Measurements from ENCODE around the gene CXCL17. TPM values are rescaled to one million over a fixed set of nuclear protein-coding genes. Genes with fewer than 3 reads are reported as not detected.

CXCL17 gene
- total RNA-seq, 1 experiment from 2014 or later = 0.98 TPM

DNA sequence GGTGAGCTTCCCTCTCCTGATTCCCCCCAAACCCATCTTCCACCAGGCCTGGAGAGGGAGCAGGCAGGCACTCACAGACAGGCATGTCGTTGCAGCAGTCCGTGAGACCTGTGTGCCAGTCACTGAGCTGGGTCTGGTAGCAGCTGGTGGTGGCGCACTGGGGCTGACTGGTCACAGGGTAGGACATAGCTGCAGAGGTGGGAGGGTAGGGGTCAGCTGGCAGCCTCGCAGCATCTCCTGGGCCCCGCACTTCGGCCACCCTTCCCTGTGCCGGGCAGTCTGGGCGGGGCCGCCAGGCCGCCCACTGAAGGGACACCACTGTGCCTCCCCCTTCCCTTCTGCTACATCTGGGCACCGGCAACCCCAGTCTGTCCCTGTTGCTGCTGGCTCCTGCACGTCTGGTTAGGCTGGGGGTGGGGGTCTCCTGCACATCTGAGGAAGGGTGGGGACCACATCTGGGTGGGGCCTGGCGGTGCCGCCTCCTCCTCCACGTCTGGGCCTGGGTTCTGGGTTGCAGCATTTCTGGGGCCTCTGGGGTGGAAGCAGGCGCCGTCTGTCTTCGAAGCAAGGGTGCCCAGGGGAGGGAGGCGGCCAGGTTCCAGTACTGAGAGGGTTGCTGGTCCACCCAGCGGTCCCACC is 53.8 kb downstream of the CXCL17 start:
- Histone ChIP-seq H3K27ac (ENCODE audit: low read length) (no peak overlapping the region), H3K36me3 (ENCODE audit: low read depth, low read length) (no peaks in the 10 kb centered on the region), H3K27me3 (ENCODE audit: low read length) (no peaks in the 10 kb centered on the region), H2AFZ (ENCODE audit: low read length) (no peak overlapping the region), H3K4me3 (ENCODE audit: low read length) (no peak overlapping the region), H3K79me2 (ENCODE audit: low read length) (no peaks in the 10 kb centered on the region), H3K4me2 (ENCODE audit: low read length) (no peak overlapping the region), H3K4me1 (ENCODE audit: insufficient read depth, low read length) (peaks cover 4% of the 10 kb centered on the region; the same call in 1 of the 2 replicates), H3F3A (ENCODE audit: low read length, unreplicated experiment) (no peaks in the 10 kb centered on the region), H3K9me2 (replicated peaks; ENCODE audit: low read length) (no peaks in the 10 kb centered on the region), H4K20me1 (ENCODE audit: low read length) (no peaks in the 10 kb centered on the region), H3K9me3 (ENCODE audit: low read length) (no peaks in the 10 kb centered on the region), H3K9ac (ENCODE audit: low read length) (no peak overlapping the region)
- ChIA-PET POLR2A (ENCODE audit: unreplicated experiment) (no interaction called here), CTCF (no interaction called here)
- TF ChIP-seq EZH2phosphoT487 (IDR thresholded peaks at IDR 0.05; ENCODE audit: borderline replicate concordance, low read length) = no peak
- no peak for TF ChIP-seq EZH2 (IDR thresholded peaks at IDR 0.05; ENCODE audit: low read length, unreplicated experiment)
- TF ChIP-seq, protein P1, sequence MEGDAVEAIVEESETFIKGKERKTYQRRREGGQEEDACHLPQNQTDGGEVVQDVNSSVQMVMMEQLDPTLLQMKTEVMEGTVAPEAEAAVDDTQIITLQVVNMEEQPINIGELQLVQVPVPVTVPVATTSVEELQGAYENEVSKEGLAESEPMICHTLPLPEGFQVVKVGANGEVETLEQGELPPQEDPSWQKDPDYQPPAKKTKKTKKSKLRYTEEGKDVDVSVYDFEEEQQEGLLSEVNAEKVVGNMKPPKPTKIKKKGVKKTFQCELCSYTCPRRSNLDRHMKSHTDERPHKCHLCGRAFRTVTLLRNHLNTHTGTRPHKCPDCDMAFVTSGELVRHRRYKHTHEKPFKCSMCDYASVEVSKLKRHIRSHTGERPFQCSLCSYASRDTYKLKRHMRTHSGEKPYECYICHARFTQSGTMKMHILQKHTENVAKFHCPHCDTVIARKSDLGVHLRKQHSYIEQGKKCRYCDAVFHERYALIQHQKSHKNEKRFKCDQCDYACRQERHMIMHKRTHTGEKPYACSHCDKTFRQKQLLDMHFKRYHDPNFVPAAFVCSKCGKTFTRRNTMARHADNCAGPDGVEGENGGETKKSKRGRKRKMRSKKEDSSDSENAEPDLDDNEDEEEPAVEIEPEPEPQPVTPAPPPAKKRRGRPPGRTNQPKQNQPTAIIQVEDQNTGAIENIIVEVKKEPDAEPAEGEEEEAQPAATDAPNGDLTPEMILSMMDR (conservative IDR thresholded peaks at IDR 0.05; ENCODE audit: low read depth, low read length) = no peak
- no TSS peak for BruUV-seq (replicated peaks)
- ATAC-seq (no peak), DNase-seq (no peak)
- intact Hi-C loops (cut with micrococcal nuclease) = no loop called here

DNA sequence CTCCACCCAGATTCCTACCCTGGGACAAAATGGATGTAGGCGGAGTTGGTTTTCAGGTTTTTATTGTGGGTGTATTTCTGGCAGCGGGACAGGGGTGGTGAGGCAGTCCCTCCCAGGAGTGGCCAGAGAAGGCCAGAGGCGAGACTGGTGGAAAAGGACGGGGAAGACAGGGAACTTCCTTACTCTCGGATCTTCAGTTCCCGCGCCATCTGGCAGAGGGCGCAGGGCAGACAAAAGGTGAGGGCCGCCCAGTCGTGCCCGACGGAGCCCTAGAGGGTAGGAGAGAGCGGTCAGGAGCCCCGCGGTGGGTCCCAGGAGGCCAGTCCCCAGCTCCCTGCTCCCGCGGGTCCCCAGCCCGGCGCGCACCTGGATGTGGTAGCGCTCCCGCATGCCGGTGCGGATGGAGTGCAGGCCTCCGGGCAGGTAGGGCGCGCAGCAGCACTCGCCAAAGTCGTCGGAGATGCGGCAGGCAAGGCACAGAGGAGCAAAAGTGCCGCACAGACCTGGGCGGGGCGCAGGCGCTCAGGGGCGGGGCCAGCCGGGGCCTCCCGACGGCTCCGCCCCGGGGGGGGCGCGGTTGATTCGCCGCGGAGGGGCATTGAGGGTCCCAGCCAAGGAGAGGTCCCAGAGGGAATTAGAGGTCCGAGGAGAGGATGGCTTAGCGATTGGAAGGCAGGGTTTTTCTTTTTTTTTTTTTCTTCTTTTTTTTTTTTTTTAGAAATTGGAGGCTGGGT is 55.6 kb downstream of the CXCL17 start:
- peak overlapping the region; percentile 81 for H2AFZ ChIP-seq (ENCODE audit: low read length)
- H4K20me1 ChIP-seq (ENCODE audit: low read length) = no peaks in the 10 kb centered on the region
- DNase-seq (peak; percentile 80), ATAC-seq (peak; percentile 94)
- no peaks in the 10 kb centered on the region for H3K9me3 ChIP-seq (ENCODE audit: low read length)
- H3K4me2 ChIP-seq (ENCODE audit: low read length) = peak overlapping the region; percentile 86
- no TSS peak for BruUV-seq (replicated peaks)
- no peaks in the 10 kb centered on the region for H3K79me2 ChIP-seq (ENCODE audit: low read length)
- TF ChIP-seq, protein P1 (conservative IDR thresholded peaks at IDR 0.05; ENCODE audit: low read depth, low read length) = peak; percentile 66
- TF ChIP-seq EZH2phosphoT487 (IDR thresholded peaks at IDR 0.05; ENCODE audit: borderline replicate concordance, low read length) = no peak
- POLR2A ChIA-PET (ENCODE audit: unreplicated experiment) = no interaction called here
- peaks cover 4% of the 10 kb centered on the region; the same call in 1 of the 2 replicates for H3K4me1 ChIP-seq (ENCODE audit: insufficient read depth, low read length)
- no peaks in the 10 kb centered on the region for H3F3A ChIP-seq (ENCODE audit: low read length, unreplicated experiment)
- peak overlapping the region; percentile 54 for H3K9ac ChIP-seq (ENCODE audit: low read length)
- intact Hi-C loops (cut with micrococcal nuclease) = no loop called here
- peak overlapping the region; percentile 72 for H3K4me3 ChIP-seq (ENCODE audit: low read length)
- CTCF ChIA-PET = no interaction called here
- H3K27me3 ChIP-seq (ENCODE audit: low read length) = no peaks in the 10 kb centered on the region
- no peaks in the 10 kb centered on the region for H3K36me3 ChIP-seq (ENCODE audit: low read depth, low read length)
- peak overlapping the region; percentile 25; the same call in 1 of the 2 replicates for H3K27ac ChIP-seq (ENCODE audit: low read length)
- no peaks in the 10 kb centered on the region for H3K9me2 ChIP-seq (replicated peaks; ENCODE audit: low read length)

DNA sequence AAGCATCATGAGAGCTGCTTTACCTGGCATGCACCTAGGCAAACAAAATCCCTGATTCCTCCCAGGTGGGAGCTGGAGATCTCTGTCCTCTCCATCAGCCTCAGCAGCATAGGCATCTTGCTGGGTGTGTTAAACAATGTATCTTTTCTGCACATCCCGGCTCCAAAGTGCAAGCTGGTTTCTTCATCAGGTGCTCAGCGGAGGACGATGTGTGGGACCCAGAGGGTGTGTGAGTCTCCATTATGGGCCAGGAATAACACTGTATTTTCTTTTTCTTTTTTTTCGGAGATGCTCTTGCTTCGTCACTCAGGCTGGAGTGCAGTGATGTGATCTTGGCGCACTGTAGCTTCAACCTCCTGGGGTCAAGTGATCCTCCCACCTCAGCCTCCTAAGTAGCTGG is 62.6 kb downstream of the CXCL17 start:
- Histone ChIP-seq H3K27me3 (ENCODE audit: low read length) (no peaks in the 10 kb centered on the region), H3K4me1 (ENCODE audit: insufficient read depth, low read length) (no peaks in the 10 kb centered on the region), H3K79me2 (ENCODE audit: low read length) (no peaks in the 10 kb centered on the region), H3K9ac (ENCODE audit: low read length) (no peak overlapping the region), H3K9me3 (ENCODE audit: low read length) (no peaks in the 10 kb centered on the region), H2AFZ (ENCODE audit: low read length) (no peak overlapping the region), H3K4me2 (ENCODE audit: low read length) (no peak overlapping the region), H3K9me2 (replicated peaks; ENCODE audit: low read length) (no peaks in the 10 kb centered on the region), H3K4me3 (ENCODE audit: low read length) (no peak overlapping the region), H4K20me1 (ENCODE audit: low read length) (no peaks in the 10 kb centered on the region), H3K36me3 (ENCODE audit: low read depth, low read length) (no peaks in the 10 kb centered on the region), H3F3A (ENCODE audit: low read length, unreplicated experiment) (no peaks in the 10 kb centered on the region), H3K27ac (ENCODE audit: low read length) (no peak overlapping the region)
- POLR2A ChIA-PET (ENCODE audit: unreplicated experiment) = no interaction called here
- intact Hi-C loops (cut with micrococcal nuclease) = no loop called here
- no TSS peak for BruUV-seq (replicated peaks)
- no peak for TF ChIP-seq EZH2phosphoT487 (IDR thresholded peaks at IDR 0.05; ENCODE audit: borderline replicate concordance, low read length)
- TF ChIP-seq, protein P1 (conservative IDR thresholded peaks at IDR 0.05; ENCODE audit: low read depth, low read length) = no peak
- TF ChIP-seq EZH2 (IDR thresholded peaks at IDR 0.05; ENCODE audit: low read length, unreplicated experiment) = no peak
- ATAC-seq (no peak), DNase-seq (no peak)
- CTCF ChIA-PET = no interaction called here
